ENCODE data around the gene SLC44A5. TPM values are rescaled to one million over a fixed set of nuclear protein-coding genes. Genes with fewer than 3 reads are reported as not detected.

The SLC44A5 gene
- total RNA-seq, 4 donors from 2014 or later, result 0.15 to 0.58 TPM; not detected in 2

DNA sequence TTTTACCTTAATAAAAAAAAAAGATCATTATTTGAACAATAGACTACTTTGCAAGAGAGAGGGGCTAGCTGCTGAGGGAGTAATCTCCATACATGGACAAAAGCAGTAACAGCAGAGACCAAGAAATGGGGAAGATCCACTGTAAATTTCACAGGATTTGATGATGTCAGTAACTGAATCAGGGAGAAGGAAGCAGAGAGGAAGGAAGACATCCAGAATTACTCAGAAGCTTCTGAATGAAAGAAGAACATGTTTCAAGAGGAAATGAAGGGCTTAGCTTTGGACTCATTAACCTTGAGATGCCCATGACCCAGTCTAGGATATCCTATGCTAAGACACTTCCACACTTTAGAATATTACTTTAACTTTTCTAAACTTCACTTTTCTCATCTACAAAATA, 60.4 kb downstream of the SLC44A5 start:
- Histone ChIP-seq H3K4me3 (no peak overlapping the region), H3K9me3 (no peaks in the 10 kb centered on the region), H3K36me3 (no peaks in the 10 kb centered on the region), H3K4me1 (no peaks in the 10 kb centered on the region), H3K27me3 (no peaks in the 10 kb centered on the region), H3K27ac (no peak overlapping the region)
- in situ Hi-C loops (cut with MboI; ENCODE audit: low sequenced_read_pairs in 4 of 4) (no loop called here), intact Hi-C loops (cut with DNase I; ENCODE audit: low total_unique reads) (no loop called here)
- ATAC-seq, result no peak
- no peak for DNase-seq
- TF ChIP-seq POLR2A (IDR thresholded peaks at IDR 0.05), result no peak
- TF ChIP-seq, protein P1, sequence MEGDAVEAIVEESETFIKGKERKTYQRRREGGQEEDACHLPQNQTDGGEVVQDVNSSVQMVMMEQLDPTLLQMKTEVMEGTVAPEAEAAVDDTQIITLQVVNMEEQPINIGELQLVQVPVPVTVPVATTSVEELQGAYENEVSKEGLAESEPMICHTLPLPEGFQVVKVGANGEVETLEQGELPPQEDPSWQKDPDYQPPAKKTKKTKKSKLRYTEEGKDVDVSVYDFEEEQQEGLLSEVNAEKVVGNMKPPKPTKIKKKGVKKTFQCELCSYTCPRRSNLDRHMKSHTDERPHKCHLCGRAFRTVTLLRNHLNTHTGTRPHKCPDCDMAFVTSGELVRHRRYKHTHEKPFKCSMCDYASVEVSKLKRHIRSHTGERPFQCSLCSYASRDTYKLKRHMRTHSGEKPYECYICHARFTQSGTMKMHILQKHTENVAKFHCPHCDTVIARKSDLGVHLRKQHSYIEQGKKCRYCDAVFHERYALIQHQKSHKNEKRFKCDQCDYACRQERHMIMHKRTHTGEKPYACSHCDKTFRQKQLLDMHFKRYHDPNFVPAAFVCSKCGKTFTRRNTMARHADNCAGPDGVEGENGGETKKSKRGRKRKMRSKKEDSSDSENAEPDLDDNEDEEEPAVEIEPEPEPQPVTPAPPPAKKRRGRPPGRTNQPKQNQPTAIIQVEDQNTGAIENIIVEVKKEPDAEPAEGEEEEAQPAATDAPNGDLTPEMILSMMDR (IDR thresholded peaks at IDR 0.05 in 4 of 5, conservative IDR thresholded peaks at IDR 0.05 in 1 of 5), result no peak

GRCh38 chr1:75548721-75549480, 62.0 kb downstream of the SLC44A5 start:
- Histone ChIP-seq H3K4me3 (no peak overlapping the region), H3K4me1 (no peaks in the 10 kb centered on the region), H3K27ac (no peak overlapping the region), H3K36me3 (no peaks in the 10 kb centered on the region), H3K27me3 (no peaks in the 10 kb centered on the region), H3K9me3 (no peaks in the 10 kb centered on the region)
- in situ Hi-C loops (cut with MboI; ENCODE audit: low sequenced_read_pairs in 4 of 4) (no loop called here), intact Hi-C loops (cut with DNase I; ENCODE audit: low total_unique reads) (no loop called here)
- TF ChIP-seq, protein P1 (IDR thresholded peaks at IDR 0.05 in 4 of 5, conservative IDR thresholded peaks at IDR 0.05 in 1 of 5), result no peak
- TF ChIP-seq POLR2A (IDR thresholded peaks at IDR 0.05), result no peak
- ATAC-seq, result no peak
- DNase-seq, result no peak

GRCh38 chr1:75543705-75544104, 67.2 kb downstream of the SLC44A5 start:
- no peak for ATAC-seq
- no peak overlapping the region for H3K27ac ChIP-seq
- H3K4me3 ChIP-seq, result no peak overlapping the region
- in situ Hi-C loops (cut with MboI; ENCODE audit: low sequenced_read_pairs in 4 of 4), result no loop called here
- intact Hi-C loops (cut with DNase I; ENCODE audit: low total_unique reads), result no loop called here
- H3K4me1 ChIP-seq, result no peaks in the 10 kb centered on the region
- H3K36me3 ChIP-seq, result no peaks in the 10 kb centered on the region
- no peaks in the 10 kb centered on the region for H3K9me3 ChIP-seq
- TF ChIP-seq, protein P1 (IDR thresholded peaks at IDR 0.05 in 4 of 5, conservative IDR thresholded peaks at IDR 0.05 in 1 of 5), result no peak
- TF ChIP-seq POLR2A (IDR thresholded peaks at IDR 0.05), result no peak
- H3K27me3 ChIP-seq, result no peaks in the 10 kb centered on the region
- no peak for DNase-seq

- no peak for DNase-seq
- Histone ChIP-seq H3K9me3 (no peaks in the 10 kb centered on the region), H3K4me3 (no peak overlapping the region), H3K27me3 (no peaks in the 10 kb centered on the region), H3K27ac (no peak overlapping the region), H3K36me3 (no peaks in the 10 kb centered on the region), H3K4me1 (no peaks in the 10 kb centered on the region)
- intact Hi-C loops (cut with DNase I; ENCODE audit: low total_unique reads), result no loop called here
- in situ Hi-C loops (cut with MboI; ENCODE audit: low sequenced_read_pairs in 4 of 4), result no loop called here
- TF ChIP-seq, protein P1 (IDR thresholded peaks at IDR 0.05 in 4 of 5, conservative IDR thresholded peaks at IDR 0.05 in 1 of 5), result no peak
- TF ChIP-seq POLR2A (IDR thresholded peaks at IDR 0.05), result no peak
- ATAC-seq, result no peak
These were observed 67.9 kb downstream of the SLC44A5 start for GRCh38 chr1:75542818-75543570.
